Fibroblast of lung (primary cell): ENCODE measurements around the gene POLR2C. TPM values are rescaled to one million over a fixed set of nuclear protein-coding genes. Genes with fewer than 3 reads are reported as not detected.

Experiments
- DNase-seq, 2 donors: peaks; one replicate each; pipeline versions ENCODE4 v3.0.0 to v3.0.0-alpha.2; 2010; ENCODE audit warnings: low read depth in 2 of 2
- H2AFZ ChIP-seq: 2 replicates; pipeline ENCODE4 v1.5.1; 2012; ENCODE audit warnings: low read length, control low read depth, inconsistent platforms
- H3K27ac ChIP-seq: 2 replicates; pipeline ENCODE4 v1.5.1; 2011; ENCODE audit warnings: low read length, control low read depth; ENCODE audit not compliant: insufficient read depth
- H3K27me3 ChIP-seq: 2 replicates; pipeline ENCODE4 v1.5.1; 2011; ENCODE audit warnings: mild to moderate bottlenecking, low read length; ENCODE audit not compliant: control insufficient read depth, insufficient read depth
- H3K36me3 ChIP-seq: 2 replicates; pipeline ENCODE4 v1.5.1; 2011; ENCODE audit warnings: low read length; ENCODE audit not compliant: control insufficient read depth, insufficient read depth
- H3K4me1 ChIP-seq: 2 replicates; pipeline ENCODE4 v1.5.1; 2011; ENCODE audit warnings: low read length; ENCODE audit not compliant: control insufficient read depth, insufficient read depth; ENCODE audit errors: extremely low read depth
- H3K4me2 ChIP-seq: 2 replicates; pipeline ENCODE4 v1.5.1; 2011; ENCODE audit warnings: low read length, control low read depth; ENCODE audit not compliant: insufficient read depth; ENCODE audit errors: extremely low read depth
- H3K4me3 ChIP-seq, 4 experiments: fragments of 200-600 bp in 1 of 4; sonication (generic) in 1 of 4; replicated peaks in 1 of 4; 2 replicates each; pipeline ENCODE4 v1.5.1; 2011 to 2016; ENCODE audit warnings: low read length in 4 of 4, low read depth in 3 of 4, mild to moderate bottlenecking in 3 of 4, control low read depth in 2 of 4, inconsistent platforms in 1 of 4, mixed read lengths in 1 of 4; ENCODE audit not compliant: insufficient read depth in 1 of 4; ENCODE audit errors: control extremely low read depth in 1 of 4
- H3K79me2 ChIP-seq: 2 replicates; pipeline ENCODE4 v1.5.1; 2012; ENCODE audit warnings: mild to moderate bottlenecking, low read length, inconsistent platforms; ENCODE audit not compliant: control insufficient read depth, insufficient read depth
- H3K9ac ChIP-seq: 2 replicates; pipeline ENCODE4 v1.5.1; 2011; ENCODE audit warnings: mild to moderate bottlenecking, low read length, control low read depth; ENCODE audit not compliant: insufficient read depth
- H3K9me3 ChIP-seq: 2 replicates; pipeline ENCODE4 v1.5.1; 2012; ENCODE audit warnings: low read depth, low read length; ENCODE audit not compliant: control insufficient read depth, insufficient read depth
- H4K20me1 ChIP-seq: 2 replicates; pipeline ENCODE4 v1.5.1; 2011; ENCODE audit warnings: low read length; ENCODE audit not compliant: control insufficient read depth, insufficient read depth; ENCODE audit errors: extremely low read depth
- EZH2 ChIP-seq: IDR thresholded peaks from 2 replicates; pipeline ENCODE4 v1.5.1; 2012; ENCODE audit warnings: low read length, control low read depth, mild to moderate bottlenecking; ENCODE audit errors: missing control alignments
- polyA plus RNA-seq, 2 donors: library from polyadenylated mRNA; depleted of rRNA in 1 of 2; stranded (reverse) in 1 of 2; unstranded in 1 of 2; fragments of >200 nt; gene quantifications; 2 replicates each; pipeline ENCODE4 v1.2.1, GENCODE V29; 2011 to 2012; ENCODE audit warnings: missing spikeins in 1 of 2
- total RNA-seq: library from RNA; depleted of rRNA; stranded (reverse); fragments of >200 nt; gene quantifications from 2 replicates; pipeline ENCODE4 v1.2.1, GENCODE V29; 2014
- TF ChIP-seq, protein P1 (sequence below), 2 donors: IDR thresholded peaks in 1 of 2; conservative IDR thresholded peaks in 1 of 2; 1 replicate in 1 of 2; 2 replicates in 1 of 2; pipeline ENCODE4 v1.5.1; 2011 to 2012; ENCODE audit warnings: low read length in 2 of 2, control low read depth in 1 of 2, inconsistent platforms in 1 of 2, low read depth in 1 of 2, mild to moderate bottlenecking in 1 of 2

The POLR2C gene
- total and polyA plus RNA-seq, 2 donors (not counting 1 experiment from before 2014, with no cell fraction given), result 84.0 to 106 TPM

DNA sequence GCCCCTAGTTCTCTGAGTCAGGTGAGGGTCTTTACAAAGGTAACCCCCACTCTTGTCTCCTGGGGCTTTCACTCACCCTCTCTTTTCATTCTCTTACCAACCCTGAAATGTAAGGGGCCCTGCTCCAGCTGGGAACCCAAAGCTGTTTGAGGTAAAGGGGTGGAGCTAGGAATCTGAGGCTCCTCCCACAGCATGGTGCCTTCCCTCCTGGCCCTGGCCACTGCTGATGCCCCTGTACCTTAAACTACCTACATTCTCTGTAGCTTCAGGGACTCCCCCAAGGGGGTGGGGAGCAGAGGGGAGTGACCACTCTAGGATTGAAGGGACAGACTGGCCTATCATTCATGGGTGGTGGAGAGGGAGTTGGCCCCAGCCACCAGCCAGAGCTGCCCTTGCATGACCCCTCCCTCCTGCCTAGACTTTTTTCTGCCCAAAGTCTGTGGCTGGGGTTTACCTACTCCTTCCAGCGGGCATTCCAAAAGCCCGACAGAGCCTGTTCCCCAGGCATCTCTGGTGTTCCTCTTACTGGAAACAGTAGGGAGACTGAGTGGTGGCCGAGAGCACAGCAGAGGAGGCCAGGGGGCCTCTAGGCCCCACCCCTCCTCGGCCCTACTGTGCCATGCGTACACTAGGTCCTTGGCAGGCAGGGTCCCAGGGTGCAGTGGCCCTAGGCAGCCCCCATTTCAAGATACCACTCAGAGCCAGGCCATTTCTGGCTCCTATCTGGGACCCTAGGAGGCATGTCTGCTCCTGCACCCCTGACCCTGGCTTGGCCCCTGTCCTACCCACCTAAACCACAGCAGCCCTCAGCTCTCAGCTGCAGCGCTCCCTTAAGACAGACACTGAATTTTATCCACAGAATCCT lies 14.3 kb downstream of the POLR2C start:
- Histone ChIP-seq H3K27ac (no peak overlapping the region), H3K27me3 (no peaks in the 10 kb centered on the region), H3K36me3 (peaks cover 8% of the 10 kb centered on the region), H3K79me2 (no peaks in the 10 kb centered on the region), H3K9ac (no peak overlapping the region), H3K9me3 (no peaks in the 10 kb centered on the region), H3K4me1 (peaks cover 16% of the 10 kb centered on the region), H2AFZ (no peak overlapping the region), H3K4me2 (no peak overlapping the region), H3K4me3 (no peak overlapping the region), H4K20me1 (no peaks in the 10 kb centered on the region)
- TF ChIP-seq, protein P1, sequence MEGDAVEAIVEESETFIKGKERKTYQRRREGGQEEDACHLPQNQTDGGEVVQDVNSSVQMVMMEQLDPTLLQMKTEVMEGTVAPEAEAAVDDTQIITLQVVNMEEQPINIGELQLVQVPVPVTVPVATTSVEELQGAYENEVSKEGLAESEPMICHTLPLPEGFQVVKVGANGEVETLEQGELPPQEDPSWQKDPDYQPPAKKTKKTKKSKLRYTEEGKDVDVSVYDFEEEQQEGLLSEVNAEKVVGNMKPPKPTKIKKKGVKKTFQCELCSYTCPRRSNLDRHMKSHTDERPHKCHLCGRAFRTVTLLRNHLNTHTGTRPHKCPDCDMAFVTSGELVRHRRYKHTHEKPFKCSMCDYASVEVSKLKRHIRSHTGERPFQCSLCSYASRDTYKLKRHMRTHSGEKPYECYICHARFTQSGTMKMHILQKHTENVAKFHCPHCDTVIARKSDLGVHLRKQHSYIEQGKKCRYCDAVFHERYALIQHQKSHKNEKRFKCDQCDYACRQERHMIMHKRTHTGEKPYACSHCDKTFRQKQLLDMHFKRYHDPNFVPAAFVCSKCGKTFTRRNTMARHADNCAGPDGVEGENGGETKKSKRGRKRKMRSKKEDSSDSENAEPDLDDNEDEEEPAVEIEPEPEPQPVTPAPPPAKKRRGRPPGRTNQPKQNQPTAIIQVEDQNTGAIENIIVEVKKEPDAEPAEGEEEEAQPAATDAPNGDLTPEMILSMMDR (conservative IDR thresholded peaks at IDR 0.05 in 1 of 2, IDR thresholded peaks at IDR 0.05 in 1 of 2; ENCODE audit: low read depth in 1 of 2, low read length in 2 of 2), result no peak
- TF ChIP-seq EZH2, result no peak
- DNase-seq, result no peak

DNA sequence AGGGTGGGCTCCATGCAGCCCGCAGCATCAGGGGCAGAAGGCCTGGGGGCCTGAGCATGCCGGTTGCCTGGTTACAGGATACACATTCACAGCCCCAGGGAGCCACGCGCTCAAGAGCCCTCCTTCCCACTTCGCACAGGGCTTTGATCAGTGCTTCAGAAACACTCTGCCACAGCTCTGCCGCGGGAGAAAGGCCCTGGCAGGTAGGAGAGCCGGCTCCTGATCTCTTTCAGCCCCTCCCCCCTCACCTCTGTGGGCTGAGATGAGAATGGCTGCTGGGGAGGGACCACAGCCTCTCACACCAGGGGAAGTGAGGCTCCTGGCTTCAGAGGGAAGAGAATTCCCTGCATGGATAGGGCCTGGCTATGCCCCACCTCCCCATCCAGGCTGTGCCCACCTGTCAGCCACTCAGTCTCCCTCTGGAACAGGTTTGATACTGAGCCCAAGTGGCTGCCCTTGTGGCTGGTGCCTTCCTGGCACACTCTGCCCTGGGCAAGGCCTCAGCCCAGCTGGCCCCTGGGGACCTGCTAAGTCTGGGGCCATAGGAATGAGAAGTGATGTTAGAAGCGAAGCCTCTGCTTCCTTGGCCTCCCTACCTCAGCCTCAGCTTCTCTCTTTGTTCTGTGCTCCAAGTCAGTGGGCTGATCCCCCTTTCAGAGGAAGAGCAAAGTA lies 15.2 kb downstream of the POLR2C start:
- Histone ChIP-seq H3K9ac (no peak overlapping the region), H3K9me3 (no peaks in the 10 kb centered on the region), H3K4me1 (peaks cover 16% of the 10 kb centered on the region), H3K4me3 (no peak overlapping the region), H2AFZ (no peak overlapping the region), H3K79me2 (no peaks in the 10 kb centered on the region), H3K27me3 (no peaks in the 10 kb centered on the region), H4K20me1 (no peaks in the 10 kb centered on the region), H3K36me3 (peaks cover 6% of the 10 kb centered on the region), H3K4me2 (no peak overlapping the region), H3K27ac (no peak overlapping the region)
- DNase-seq, result no peak
- TF ChIP-seq, protein P1 (conservative IDR thresholded peaks at IDR 0.05 in 1 of 2, IDR thresholded peaks at IDR 0.05 in 1 of 2; ENCODE audit: low read depth in 1 of 2, low read length in 2 of 2), result no peak
- no peak for TF ChIP-seq EZH2

DNA sequence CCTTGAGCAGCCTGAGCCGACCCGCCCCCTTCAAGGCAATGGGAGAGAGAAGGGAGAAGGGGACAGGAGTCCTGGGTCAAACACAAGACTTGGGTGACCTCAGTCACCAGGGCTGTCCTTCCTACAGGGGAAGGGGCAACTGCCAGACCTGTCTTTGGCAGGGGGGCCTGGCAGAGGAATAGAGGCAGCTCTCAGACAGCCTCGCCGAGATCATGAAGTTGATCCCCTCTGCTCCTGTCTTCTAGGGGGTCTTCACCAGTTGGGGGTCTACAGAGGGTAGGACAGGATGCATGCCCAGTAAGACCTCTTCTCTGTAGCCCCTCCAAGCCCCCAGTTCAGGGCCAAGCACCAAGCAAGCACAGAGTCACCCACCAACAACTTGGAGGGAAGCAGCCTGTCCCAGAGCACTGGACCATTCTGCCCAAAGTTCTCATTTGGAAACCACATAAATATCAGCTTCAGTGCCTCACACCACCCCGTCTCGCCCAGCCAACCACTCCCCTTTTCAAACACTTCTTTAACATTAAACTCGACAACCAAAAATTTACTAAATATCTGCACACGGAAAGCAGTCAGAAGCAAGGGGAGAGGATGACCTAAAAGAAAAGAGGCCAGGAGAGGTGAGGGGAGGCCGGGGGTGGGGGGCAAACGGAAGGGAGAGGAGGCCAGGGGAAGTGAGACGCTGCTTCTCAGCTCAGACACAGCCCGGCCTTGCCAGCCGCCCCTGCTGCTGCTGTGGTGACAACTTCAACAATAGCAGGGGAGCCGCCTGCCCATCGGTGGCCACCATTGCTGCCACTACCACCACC lies 16.1 kb downstream of the POLR2C start:
- no peaks in the 10 kb centered on the region for H4K20me1 ChIP-seq
- peaks cover 16% of the 10 kb centered on the region for H3K4me1 ChIP-seq
- no peak overlapping the region for H3K27ac ChIP-seq
- peaks cover 3% of the 10 kb centered on the region for H3K36me3 ChIP-seq
- peak overlapping the region; percentile 46 for H3K9ac ChIP-seq
- no peak for TF ChIP-seq EZH2
- TF ChIP-seq, protein P1 (conservative IDR thresholded peaks at IDR 0.05 in 1 of 2, IDR thresholded peaks at IDR 0.05 in 1 of 2; ENCODE audit: low read depth in 1 of 2, low read length in 2 of 2), result no peak
- H2AFZ ChIP-seq, result peak overlapping the region; percentile 51
- H3K4me2 ChIP-seq, result peak overlapping the region; percentile 83
- H3K79me2 ChIP-seq, result no peaks in the 10 kb centered on the region
- H3K9me3 ChIP-seq, result no peaks in the 10 kb centered on the region
- no peak for DNase-seq
- no peaks in the 10 kb centered on the region for H3K27me3 ChIP-seq
- peak overlapping the region; percentile 41 to 65 (median 53) for H3K4me3 ChIP-seq
